H1 (cell line): Measurements from ENCODE around the gene CD34. TPM values are rescaled to one million over a fixed set of nuclear protein-coding genes. Genes with fewer than 3 reads are reported as not detected.
A peak's percentile ranks its signal among the peaks of the same experiment; 100 is the strongest.

Source experiments
- CTCF ChIA-PET: fragments of 300-600 bp; sonication (Branson Sonifier 250); formaldehyde crosslinking; loops from one replicate; lab custom pipeline; 2021; ENCODE audit not compliant: partially characterized antibody; lab: Charles Lee
- POLR2A ChIA-PET: fragments of 300-600 bp; sonication (Branson Sonifier 250); formaldehyde crosslinking; loops from one replicate; lab custom pipeline; 2021; ENCODE audit warnings: inconsistent platforms; ENCODE audit not compliant: partially characterized antibody; lab: Charles Lee
- DNase-seq, 2 experiments: peaks; one replicate each; pipeline versions ENCODE4 v3.0.0 to v3.0.0-alpha.2; 2010 to 2022; ENCODE audit warnings: low spot score in 2 of 2, low read depth in 1 of 2, mixed read lengths in 1 of 2
- FAIRE-seq: peaks from 2 replicates; lab custom pipeline; 2011; peaks lifted over from hg19 to GRCh38; lab: Jason Lieb, UNC
- H2AFZ ChIP-seq: 2 replicates; pipeline ENCODE4 v1.8.1; 2012; ENCODE audit warnings: low read length, inconsistent platforms
- H2AK5ac ChIP-seq: 2 replicates; pipeline ENCODE4 v1.6.1; 2013; ENCODE audit warnings: low read depth, low read length
- H2BK120ac ChIP-seq: replicated peaks from 2 replicates; pipeline ENCODE3; 2013; ENCODE audit warnings: low read depth, low read length, inconsistent platforms
- H2BK12ac ChIP-seq: 2 replicates; pipeline ENCODE4 v1.6.1; 2013; ENCODE audit warnings: low read depth, low read length
- H2BK15ac ChIP-seq: 2 replicates; pipeline ENCODE4 v1.6.1; 2013; ENCODE audit warnings: low read length
- H2BK20ac ChIP-seq: 2 replicates; pipeline ENCODE4 v1.6.1; 2013; ENCODE audit warnings: low read length
- H2BK5ac ChIP-seq: 2 replicates; pipeline ENCODE4 v1.6.1; 2013; ENCODE audit warnings: low read depth, low read length
- H3K14ac ChIP-seq: 2 replicates; pipeline ENCODE4 v1.6.1; 2013; ENCODE audit warnings: inconsistent platforms; ENCODE audit not compliant: insufficient read length
- H3K18ac ChIP-seq: 2 replicates; pipeline ENCODE4 v1.6.1; 2013; ENCODE audit warnings: low read length; ENCODE audit errors: extremely low read depth
- H3K23ac ChIP-seq: 2 replicates; pipeline ENCODE4 v1.6.1; 2013; ENCODE audit warnings: inconsistent platforms; ENCODE audit not compliant: insufficient read length
- H3K23me2 ChIP-seq: 2 replicates; pipeline ENCODE4 v1.6.1; 2013; ENCODE audit warnings: low read depth, low read length
- H3K27ac ChIP-seq: 2 replicates; pipeline ENCODE4 v1.6.1; 2011; ENCODE audit warnings: low read depth, low read length, inconsistent platforms
- H3K27me3 ChIP-seq, 4 experiments: replicated peaks in 1 of 4; 1 replicate in 1 of 4; 2 replicates in 3 of 4; pipeline versions ENCODE4 v1.6.1 to v1.8.1; 2011 to 2013; ENCODE audit warnings: low read length in 3 of 4, mild to moderate bottlenecking in 3 of 4, inconsistent platforms in 2 of 4, mixed read lengths in 2 of 4, moderate library complexity in 1 of 4; ENCODE audit not compliant: control insufficient read depth in 3 of 4, insufficient read depth in 3 of 4; ENCODE audit errors: extremely low read depth in 1 of 4
- H3K36me3 ChIP-seq, 4 experiments: 2 replicates each; pipeline versions ENCODE4 v1.6.1 to v1.8.1; 2011 to 2013; ENCODE audit warnings: mild to moderate bottlenecking in 4 of 4, low read length in 3 of 4, moderate library complexity in 2 of 4, control low read depth in 1 of 4, inconsistent platforms in 1 of 4; ENCODE audit not compliant: insufficient read depth in 4 of 4, control insufficient read depth in 2 of 4
- H3K4ac ChIP-seq: replicated peaks from 2 replicates; pipeline ENCODE3; 2013; ENCODE audit warnings: low read length, low read depth, mixed read lengths, inconsistent platforms; ENCODE audit not compliant: insufficient read length
- H3K4me1 ChIP-seq, 4 experiments: replicated peaks in 1 of 4; 1 replicate in 1 of 4; 2 replicates in 3 of 4; pipeline versions ENCODE4 v1.6.1 to v1.8.1; 2011 to 2013; ENCODE audit warnings: low read length in 3 of 4, inconsistent platforms in 2 of 4, mixed read lengths in 1 of 4; ENCODE audit not compliant: insufficient read depth in 4 of 4, control insufficient read depth in 3 of 4
- H3K4me2 ChIP-seq, 2 experiments: 2 replicates each; pipeline versions ENCODE4 v1.6.1 to v1.8.1; 2011 to 2013; ENCODE audit warnings: low read depth in 2 of 2, low read length in 2 of 2, control low read depth in 1 of 2, inconsistent platforms in 1 of 2, mild to moderate bottlenecking in 1 of 2; ENCODE audit not compliant: insufficient read depth in 1 of 2
- H3K4me3 ChIP-seq, 4 experiments: fragments of 200-600, 300-600 bp in 1 of 4; sonication (generic), shearing (Covaris generic), sonication (Bioruptor Twin) in 1 of 4; 2 replicates each; pipeline versions ENCODE4 v1.5.1 to v1.8.1; 2011 to 2016; ENCODE audit warnings: low read length in 4 of 4, low read depth in 3 of 4, control low read depth in 2 of 4, inconsistent platforms in 2 of 4, mild to moderate bottlenecking in 2 of 4, mixed read lengths in 1 of 4, moderate library complexity in 1 of 4; ENCODE audit not compliant: insufficient read depth in 2 of 4; ENCODE audit errors: extremely low read depth in 1 of 4
- H3K56ac ChIP-seq: replicated peaks from 2 replicates; pipeline ENCODE3; 2013; ENCODE audit warnings: low read depth, mild to moderate bottlenecking, mixed read lengths, low read length, inconsistent platforms; ENCODE audit not compliant: insufficient read length
- H3K79me1 ChIP-seq: 2 replicates; pipeline ENCODE4 v1.6.1; 2013; ENCODE audit warnings: low read depth, low read length, control low read depth
- H3K79me2 ChIP-seq, 2 experiments: 2 replicates each; pipeline versions ENCODE4 v1.6.1 to v1.8.1; 2012 to 2013; ENCODE audit warnings: low read length in 2 of 2, mild to moderate bottlenecking in 2 of 2, inconsistent platforms in 1 of 2; ENCODE audit not compliant: insufficient read depth in 2 of 2, control insufficient read depth in 1 of 2
- H3K9ac ChIP-seq, 4 experiments: replicated peaks in 1 of 4; 1 replicate in 1 of 4; 2 replicates in 3 of 4; pipeline versions ENCODE4 v1.6.1 to v1.8.1; 2011 to 2013; ENCODE audit warnings: low read depth in 3 of 4, low read length in 3 of 4, control low read depth in 2 of 4, mild to moderate bottlenecking in 2 of 4, moderate library complexity in 2 of 4, inconsistent platforms in 1 of 4; ENCODE audit errors: extremely low read depth in 1 of 4
- H3K9me3 ChIP-seq, 2 experiments: 2 replicates each; pipeline versions ENCODE4 v1.6.1 to v1.8.1; 2012 to 2013; ENCODE audit warnings: mild to moderate bottlenecking in 2 of 2, moderate library complexity in 2 of 2, control low read depth in 1 of 2, inconsistent platforms in 1 of 2, low read depth in 1 of 2, low read length in 1 of 2, mixed read lengths in 1 of 2; ENCODE audit not compliant: insufficient read depth in 2 of 2
- H4K20me1 ChIP-seq, 2 experiments: replicated peaks in 1 of 2; 2 replicates each; pipeline versions ENCODE3 to v1.8.1; 2011 to 2013; ENCODE audit warnings: inconsistent platforms in 2 of 2, low read length in 2 of 2, mild to moderate bottlenecking in 1 of 2; ENCODE audit not compliant: insufficient read depth in 2 of 2, control insufficient read depth in 1 of 2
- H4K5ac ChIP-seq: 2 replicates; pipeline ENCODE4 v1.6.1; 2013; ENCODE audit warnings: low read length, low read depth, mixed read lengths, inconsistent platforms; ENCODE audit not compliant: insufficient read length
- H4K8ac ChIP-seq: 2 replicates; pipeline ENCODE4 v1.8.0; 2013; ENCODE audit warnings: mild to moderate bottlenecking, moderate library complexity, low read length, inconsistent platforms; ENCODE audit not compliant: insufficient read depth; ENCODE audit errors: extremely low read depth
- H4K91ac ChIP-seq: replicated peaks from 2 replicates; pipeline ENCODE3; 2013; ENCODE audit warnings: low read length, mixed read lengths, inconsistent platforms; ENCODE audit not compliant: insufficient read length
- JUN ChIP-seq: IDR thresholded peaks from 2 replicates; pipeline ENCODE4 v1.6.1; 2011; ENCODE audit warnings: low read depth, mild to moderate bottlenecking, improper control_type of control experiment, low read length
- WGBS, 2 experiments: shearing (Covaris generic) in 1 of 2; methylation state at CpG; one replicate each; pipeline versions ENCODE4 v1.1.6 to v1.1.7; 2013 to 2015; ENCODE audit warnings: low lambda C conversion rate in 2 of 2, mixed read lengths in 2 of 2, inconsistent platforms in 1 of 2, low coverage in 1 of 2, missing lambda C conversion rate in 1 of 2; ENCODE audit not compliant: insufficient replicate concordance in 2 of 2, insufficient coverage in 1 of 2, insufficient read length in 1 of 2; ENCODE audit errors: extremely low coverage in 1 of 2, missing lambda C conversion rate in 1 of 2; 5-methylcytosine and 5-hydroxymethylcytosine counted together
- polyA plus RNA-seq, 7 experiments: library from polyadenylated mRNA; depleted of rRNA in 3 of 7; stranded (reverse) in 5 of 7; unstranded in 2 of 7; fragments of >200 nt in 5 of 7; fragments of 200-250 nt in 2 of 7; gene quantifications; 1 replicate in 5 of 7; 2 replicates in 1 of 7; 4 replicates in 1 of 7; pipeline versions ENCODE4 v1.2.1 to v1.2.3, GENCODE V29; 2011 to 2013; ENCODE audit warnings: missing spikeins in 2 of 7, mixed read lengths in 2 of 7
- total RNA-seq: library from RNA; stranded (reverse); fragmentation: NEBNext Ultra II Directional; extraction: Animal tissue kit (Norgen Biotek cat#: 25700); gene quantifications from 2 replicates; pipeline ENCODE4 v1.2.1, GENCODE V29; 2021
- TF ChIP-seq, protein P1 (sequence below): IDR thresholded peaks from 2 replicates; pipeline ENCODE4 v1.6.1; 2012; ENCODE audit warnings: inconsistent platforms

CD34 gene
- total and polyA plus RNA-seq, 2 of the 8 experiments (the other 6 are each of a cell fraction or from before 2014, with no cell fraction given): 0.39 to 0.54 TPM

DNA sequence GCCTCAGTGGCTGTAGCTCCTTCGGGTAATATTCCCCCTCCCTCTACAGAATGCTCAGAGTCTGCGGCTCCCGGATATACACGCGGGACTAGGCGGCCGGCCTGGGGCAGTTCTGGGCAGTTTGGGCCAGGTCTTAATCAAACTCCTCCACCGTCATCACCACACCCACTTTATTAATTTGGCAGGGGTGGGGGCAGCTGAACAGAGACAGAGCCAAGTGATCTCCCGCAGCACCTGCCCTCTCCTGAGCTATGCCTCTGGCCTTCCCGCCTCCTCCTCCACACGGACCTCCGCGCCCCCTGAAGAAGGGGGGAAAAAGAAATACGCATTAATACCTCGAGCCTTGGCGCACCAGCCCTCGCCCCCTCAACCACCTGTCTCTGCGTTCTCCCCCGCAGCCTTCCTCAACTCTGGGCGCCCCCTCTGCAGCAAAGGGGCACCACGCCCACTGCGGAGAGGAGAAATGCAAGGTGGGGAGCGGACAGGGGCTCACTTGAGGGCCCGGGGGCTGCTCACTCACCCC, 42.6 kb downstream of the CD34 start:
- POLR2A ChIA-PET: interaction anchor here (0.8 to 1.6 kb wide), 5 partner anchors 16 to 50 kb away, joined by 3 to 5 read pairs (median 4); no protein-coding TSS in a partner anchor
- H2BK15ac ChIP-seq: no peak overlapping the region
- H2BK12ac ChIP-seq: 0 out of 2 replicates have a peak overlapping the region, but pooled peaks have one; percentile 27
- no peak overlapping the region for H3K23ac ChIP-seq
- CTCF ChIA-PET: interaction anchor here (0.9 to 12.5 kb wide), 36 partner anchors 8 to 365 kb away, joined by 3 to 180 read pairs (median 6); no protein-coding TSS in a partner anchor
- H2AFZ ChIP-seq: peak overlapping the region; percentile 70; the same call in 1 of the 2 replicates
- H3K4me3 ChIP-seq: peak overlapping the region; percentile 34 to 68 (median 50)
- no peak overlapping the region for H2AK5ac ChIP-seq
- no peak overlapping the region; the same call in 1 of the 2 replicates for H3K18ac ChIP-seq
- H3K4me2 ChIP-seq: peak overlapping the region; percentile 32 to 95
- FAIRE-seq: no peak
- H3K23me2 ChIP-seq: peaks cover 5% of the 10 kb centered on the region; the same call in 1 of the 2 replicates
- H4K5ac ChIP-seq: no peak overlapping the region
- H3K4me1 ChIP-seq: peaks cover 0 to 8% (median 5%) of the 10 kb centered on the region in 4 experiments; a peak in 6 of 7 replicates
- peak overlapping the region; percentile 20 for H3K56ac ChIP-seq
- no peak overlapping the region for H3K9ac ChIP-seq
- 26% methylated on average over 19 of the region's 24 CpGs; no CpG with 5 or more reads in 1 of the 2 experiments for whole genome bisulfite sequencing, 2 experiments
- no peak overlapping the region for H2BK120ac ChIP-seq
- H2BK5ac ChIP-seq: no peak overlapping the region
- peak in 1 of 2 experiments; percentile 58 for DNase-seq
- no peak overlapping the region for H3K14ac ChIP-seq
- no peaks in the 10 kb centered on the region for H4K20me1 ChIP-seq
- no peaks in the 10 kb centered on the region for H3K36me3 ChIP-seq
- peak overlapping the region; percentile 87; the same call in 1 of the 2 replicates for H4K8ac ChIP-seq
- H2BK20ac ChIP-seq: no peak overlapping the region
- peaks cover 0 to 23% (median 8%) of the 10 kb centered on the region in 4 experiments; a peak in 6 of 7 replicates for H3K27me3 ChIP-seq
- no peak overlapping the region for H3K27ac ChIP-seq
- H3K79me2 ChIP-seq: no peaks in the 10 kb centered on the region
- H3K4ac ChIP-seq: peak overlapping the region; percentile 14
- H3K79me1 ChIP-seq: no peaks in the 10 kb centered on the region
- H3K9me3 ChIP-seq: no peaks in the 10 kb centered on the region
- no peak overlapping the region for H4K91ac ChIP-seq
- TF ChIP-seq JUN: no peak
- TF ChIP-seq, protein P1, sequence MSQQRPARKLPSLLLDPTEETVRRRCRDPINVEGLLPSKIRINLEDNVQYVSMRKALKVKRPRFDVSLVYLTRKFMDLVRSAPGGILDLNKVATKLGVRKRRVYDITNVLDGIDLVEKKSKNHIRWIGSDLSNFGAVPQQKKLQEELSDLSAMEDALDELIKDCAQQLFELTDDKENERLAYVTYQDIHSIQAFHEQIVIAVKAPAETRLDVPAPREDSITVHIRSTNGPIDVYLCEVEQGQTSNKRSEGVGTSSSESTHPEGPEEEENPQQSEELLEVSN: peak; percentile 59; the same call in 1 of the 2 replicates
